GOT3 (cell line): ENCODE data around the gene GREB1.

Experiments used
- DNase-seq: peaks from one replicate; lab custom pipeline; 2025; ENCODE audit warnings: mixed read lengths; lab: John Stamatoyannopoulos, UW

Gene GREB1

DNA sequence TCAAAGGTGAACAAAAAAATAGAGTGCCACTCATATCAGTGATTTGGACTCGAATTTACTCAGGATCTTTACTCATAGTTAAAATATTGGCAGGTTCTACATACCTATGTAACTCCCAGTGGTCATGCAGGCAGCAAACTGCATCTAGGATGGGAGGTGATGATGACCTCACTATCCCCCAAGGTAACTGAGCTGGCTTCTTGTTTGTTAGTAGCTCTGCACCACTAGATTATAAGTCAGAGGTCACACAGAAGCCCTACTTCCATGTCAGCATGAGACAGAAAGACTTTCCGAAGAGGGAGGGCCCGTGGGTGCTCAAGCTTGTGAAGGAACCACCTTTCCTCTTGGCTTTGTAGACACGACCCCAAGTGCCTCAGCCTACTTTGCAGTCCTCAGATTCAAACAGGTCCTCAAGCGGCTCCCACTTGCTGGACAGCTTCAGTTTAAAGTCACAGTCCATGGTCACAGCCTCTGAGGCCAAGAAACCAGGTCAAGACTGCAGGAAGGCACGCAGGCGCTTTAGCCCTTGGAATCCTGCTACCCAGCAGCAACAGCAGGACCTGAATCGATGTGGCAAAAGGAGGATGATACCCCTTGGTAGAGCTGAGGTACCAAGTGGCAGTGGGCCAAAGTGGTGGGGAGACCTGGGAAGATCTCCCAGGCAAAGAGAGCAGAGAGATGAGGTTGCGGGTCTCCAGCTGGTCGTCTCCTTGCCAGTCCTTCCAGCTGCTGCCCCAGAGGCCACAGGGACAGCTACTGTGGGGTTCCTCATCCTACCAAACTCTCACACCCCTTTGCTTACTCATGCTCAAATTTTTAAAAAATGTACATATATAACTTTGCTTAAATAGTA is 131.9 kb downstream of the GREB1 start:
- no peak for DNase-seq

DNA sequence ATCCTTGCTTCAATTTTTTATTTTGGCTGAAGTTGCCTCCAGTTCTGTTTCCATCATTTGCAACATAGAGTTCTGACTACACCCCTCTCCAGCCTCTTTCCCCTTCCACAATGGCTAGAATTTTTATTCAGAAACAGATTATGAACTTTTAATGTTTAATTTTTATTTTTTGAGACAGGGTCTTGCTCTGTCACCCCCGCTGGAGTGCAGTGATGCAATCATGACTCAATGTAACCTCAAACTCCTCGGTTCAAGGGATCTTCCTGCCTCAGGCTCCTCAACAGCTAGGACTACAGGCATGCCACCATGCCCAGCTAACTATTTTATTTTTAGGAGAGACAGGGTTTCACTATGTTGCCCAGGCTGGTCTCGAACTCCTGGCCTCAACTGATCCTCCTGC is 133.3 kb downstream of the GREB1 start:
- DNase-seq = no peak

- no peak for DNase-seq
Observed at GRCh38 chr2:11667866-11668637, 134.2 kb downstream of the GREB1 start.

- DNase-seq = no peak
Observed at GRCh38 chr2:11669454-11670291, 135.8 kb downstream of the GREB1 start, which contains the start of gene NTSR2. TSS of gene NTSR2 (minus strand) at chr2:11670195. CDS start at chr2:11670129, 66 bp downstream.

DNA sequence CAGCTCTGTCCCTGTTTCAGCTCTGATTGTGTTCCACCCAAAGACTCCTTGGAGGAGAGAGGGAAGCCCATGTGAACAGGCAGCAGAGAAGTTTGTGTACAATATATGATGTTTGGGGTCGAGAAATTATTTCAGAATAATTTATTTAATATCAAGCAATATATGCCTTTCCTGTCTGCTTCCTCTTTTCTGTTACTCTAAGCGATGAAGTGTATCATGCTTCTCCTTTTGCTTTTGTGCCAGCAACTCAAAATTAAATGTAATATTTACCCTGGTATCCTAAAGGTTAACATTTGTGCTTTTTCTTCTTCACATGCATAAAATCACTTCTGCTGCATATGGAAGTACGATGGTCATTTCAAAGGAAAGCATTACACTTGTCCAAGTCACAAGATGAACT is 138.6 kb downstream of the GREB1 start:
- DNase-seq = no peak

DNA sequence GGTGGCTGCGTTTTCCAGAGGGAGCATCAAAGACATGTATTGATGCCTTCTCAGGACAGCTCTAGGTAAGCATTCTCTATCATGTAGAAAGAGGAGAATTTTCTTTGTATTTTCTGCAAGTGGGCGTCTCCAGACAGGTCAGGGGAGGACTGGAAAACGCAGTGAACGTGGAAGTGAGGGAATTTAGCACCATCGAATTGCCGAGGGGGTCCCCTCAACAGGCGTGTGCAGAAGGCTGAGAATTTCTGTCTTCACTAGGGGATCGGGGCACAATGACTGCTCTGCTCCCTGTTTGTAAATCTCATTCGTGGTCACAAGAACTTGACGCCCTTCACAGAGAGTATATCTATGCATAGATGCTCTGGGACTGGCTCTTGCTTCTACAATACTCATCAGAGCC is 141.1 kb downstream of the GREB1 start:
- no peak for DNase-seq

DNA sequence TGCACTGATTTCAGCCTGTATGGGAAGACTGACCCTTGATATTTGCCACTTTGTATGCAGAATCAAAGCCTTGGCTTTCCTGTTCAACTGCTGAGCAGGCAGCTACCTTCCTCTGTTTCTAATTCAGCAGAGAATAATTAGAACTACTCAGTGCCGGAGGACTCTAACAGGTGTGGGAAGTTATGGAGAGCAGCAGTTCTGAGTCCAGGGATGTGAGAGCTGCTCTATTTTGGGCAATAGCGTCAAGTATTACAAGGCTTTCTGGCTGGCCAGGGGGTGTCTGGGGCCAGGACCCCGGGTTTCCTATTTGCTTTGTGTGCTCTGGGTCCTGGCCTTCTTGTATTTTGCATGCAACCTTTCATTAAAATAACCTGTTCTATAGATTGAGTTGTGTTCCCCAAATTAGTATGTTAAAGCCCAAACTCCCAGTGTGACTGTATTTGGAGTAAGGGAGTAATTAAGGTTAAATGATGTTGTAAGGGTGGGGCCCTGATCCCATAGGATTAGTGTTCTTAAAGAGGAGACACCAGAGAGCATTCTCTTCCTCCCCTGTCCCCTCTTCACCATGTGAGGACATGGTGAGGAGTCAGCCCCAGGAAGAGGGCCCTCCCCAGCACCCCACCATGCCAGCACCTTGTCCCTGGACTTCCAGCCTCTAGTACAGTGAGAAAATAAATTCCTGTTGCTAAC is 141.7 kb downstream of the GREB1 start:
- no peak for DNase-seq

DNA sequence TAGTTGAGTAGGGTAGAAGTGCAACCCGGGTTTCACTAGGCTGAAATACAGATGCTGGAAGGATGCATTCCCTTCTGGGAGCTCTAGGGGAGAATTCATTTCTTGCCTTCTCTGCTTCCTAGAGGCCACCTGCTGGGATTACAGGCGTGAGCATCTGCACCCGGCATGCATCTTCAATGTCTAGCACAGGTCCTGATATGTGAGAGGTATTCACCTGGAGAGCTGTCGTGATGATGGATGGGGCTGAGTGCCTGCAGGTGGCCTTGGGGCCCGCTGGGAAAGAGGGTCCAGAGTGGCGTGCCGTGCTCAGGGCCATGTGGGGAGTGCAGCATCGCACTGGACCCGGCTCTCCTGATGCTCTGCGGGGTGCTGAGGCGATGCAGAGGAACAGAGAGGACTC is 142.8 kb downstream of the GREB1 start:
- no peak for DNase-seq

GRCh38 chr2:11677136-11678055 is 143.6 kb downstream of the GREB1 start:
- no peak for DNase-seq

GRCh38 chr2:11678306-11678960 is 144.6 kb downstream of the GREB1 start:
- DNase-seq = no peak

DNA sequence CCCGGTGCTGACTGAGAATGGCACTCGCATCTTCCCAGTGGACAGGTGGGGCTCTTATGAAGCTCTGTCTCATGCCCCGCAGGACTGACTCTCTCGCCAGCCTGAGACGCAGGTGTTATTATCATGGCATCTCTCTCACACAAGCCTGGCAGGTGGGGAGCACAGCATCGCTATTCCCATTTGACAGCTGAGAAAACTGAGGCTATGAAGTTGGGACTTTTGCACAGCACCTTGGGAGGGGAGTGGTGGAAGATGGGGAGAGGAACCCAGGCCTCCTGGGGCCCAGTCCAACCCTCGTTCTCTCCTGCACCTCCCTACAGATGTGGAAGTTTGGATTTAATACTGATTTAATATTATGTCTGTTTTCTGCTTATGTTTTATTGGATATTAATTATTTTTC is 145.2 kb downstream of the GREB1 start:
- DNase-seq = no peak

DNA sequence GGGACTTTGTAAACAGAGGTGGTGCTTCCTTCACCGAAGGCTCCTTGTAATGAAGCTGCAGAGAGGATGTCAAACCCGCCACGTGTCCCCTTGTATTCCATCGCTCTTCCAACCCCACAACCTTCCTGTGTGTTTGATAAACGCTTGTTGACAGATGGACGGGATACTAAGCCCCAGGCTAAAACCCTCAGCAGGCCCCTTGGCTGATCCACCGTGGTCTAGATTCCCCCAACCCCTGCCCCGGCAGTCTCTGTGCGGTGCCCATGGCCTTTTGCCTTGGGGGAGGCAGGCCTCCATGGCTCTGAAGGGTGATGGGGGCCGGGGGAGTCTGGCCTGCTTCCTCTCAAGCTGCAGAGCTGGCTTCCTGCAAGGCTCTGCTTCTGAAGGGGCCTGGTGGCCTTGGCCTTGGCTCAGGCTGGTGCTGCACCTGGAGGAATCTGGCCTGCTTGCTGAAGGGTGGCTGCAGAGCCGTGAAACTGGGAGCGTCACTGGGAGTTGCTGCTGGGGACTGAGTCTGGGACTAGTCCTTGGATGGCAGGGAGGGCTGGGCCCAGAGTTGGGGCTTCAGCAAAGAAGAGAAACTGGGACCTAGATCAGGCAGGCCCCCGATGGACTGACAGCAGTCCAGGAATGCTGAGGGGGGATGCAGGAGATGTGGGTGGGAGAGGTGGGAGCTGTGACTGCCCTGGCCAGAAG is 145.8 kb downstream of the GREB1 start:
- DNase-seq = no peak

- no peak for DNase-seq
Observed at GRCh38 chr2:11680182-11680900, 146.5 kb downstream of the GREB1 start.

DNA sequence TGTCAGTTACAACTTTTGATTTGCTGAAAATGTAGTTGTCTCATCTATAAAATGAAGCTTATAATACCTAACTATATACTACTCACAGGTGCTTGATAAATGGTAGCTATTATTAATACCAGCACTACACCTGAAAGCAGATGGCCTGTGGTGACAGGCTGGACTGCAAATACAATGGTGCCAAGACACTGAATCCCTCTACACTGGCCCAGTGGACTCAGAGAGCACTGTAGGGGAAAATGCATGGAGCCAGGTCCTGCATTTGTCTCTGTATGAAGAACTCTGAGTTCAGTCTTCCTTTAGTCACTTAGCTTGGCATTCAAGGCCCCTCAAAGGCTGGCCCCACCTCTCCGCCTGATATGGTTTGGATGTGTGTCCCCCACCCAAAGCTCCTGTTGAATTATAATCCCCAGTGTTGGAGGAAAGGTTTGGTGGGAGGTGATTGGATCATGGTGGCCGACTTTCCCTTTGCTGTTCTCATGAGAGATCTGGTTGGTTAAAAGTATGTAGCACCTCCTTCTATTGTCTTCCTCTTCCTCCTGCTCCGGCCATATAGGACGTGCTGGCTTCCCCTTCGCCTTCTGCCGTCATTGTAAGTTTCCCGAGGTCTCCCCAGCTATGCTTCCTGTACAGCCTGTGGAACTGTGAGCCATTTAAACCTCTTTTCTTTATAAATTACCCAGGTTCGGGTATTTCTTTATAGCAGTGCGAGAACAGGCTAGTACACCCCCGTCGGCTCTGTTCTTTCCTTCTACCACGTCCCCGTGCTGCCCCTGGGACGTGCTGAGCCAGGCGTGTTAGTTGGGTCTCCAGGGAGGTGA is 147.3 kb downstream of the GREB1 start:
- no peak for DNase-seq

DNA sequence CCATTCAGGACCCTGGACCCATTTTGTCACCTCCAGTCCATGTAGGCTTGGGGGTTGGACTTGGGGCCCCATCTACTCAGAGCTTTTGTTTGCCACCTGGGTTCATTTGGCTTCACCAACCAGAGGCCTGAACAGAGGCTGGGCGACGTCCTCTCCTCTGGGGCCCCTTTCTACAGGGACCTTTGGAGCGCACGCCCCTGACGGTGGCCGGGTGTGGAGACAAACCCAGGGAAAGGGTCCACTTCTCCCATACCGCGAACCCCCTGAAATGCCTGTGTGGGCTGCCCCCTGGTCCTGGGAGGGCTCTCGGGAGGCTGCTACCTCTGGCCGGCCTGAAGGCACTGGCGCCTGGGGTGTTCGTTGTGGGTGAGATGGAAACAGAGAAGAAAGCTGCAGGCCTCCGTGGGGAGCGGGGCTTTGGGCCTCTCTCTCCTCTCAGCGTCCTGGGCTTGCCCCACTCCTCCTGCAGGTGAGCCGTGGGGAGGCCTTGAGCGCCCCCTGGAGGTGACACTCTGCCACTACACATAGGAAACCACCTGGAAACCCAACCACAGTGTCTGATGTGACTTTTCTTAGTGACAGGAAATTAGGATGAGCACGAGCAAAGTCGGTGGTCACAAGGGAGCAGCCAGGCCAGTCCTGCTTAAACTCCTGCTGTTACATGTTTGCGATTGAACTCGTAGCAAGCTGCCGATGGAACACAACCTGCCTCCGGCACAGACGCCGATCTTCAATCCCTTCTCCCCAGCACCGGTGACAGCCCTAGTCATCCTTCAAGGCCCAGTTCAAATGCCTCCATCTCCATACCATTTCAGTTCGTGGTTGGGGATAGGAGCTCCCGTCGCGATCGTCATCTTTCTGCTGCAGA is 148.1 kb downstream of the GREB1 start:
- no peak for DNase-seq

DNA sequence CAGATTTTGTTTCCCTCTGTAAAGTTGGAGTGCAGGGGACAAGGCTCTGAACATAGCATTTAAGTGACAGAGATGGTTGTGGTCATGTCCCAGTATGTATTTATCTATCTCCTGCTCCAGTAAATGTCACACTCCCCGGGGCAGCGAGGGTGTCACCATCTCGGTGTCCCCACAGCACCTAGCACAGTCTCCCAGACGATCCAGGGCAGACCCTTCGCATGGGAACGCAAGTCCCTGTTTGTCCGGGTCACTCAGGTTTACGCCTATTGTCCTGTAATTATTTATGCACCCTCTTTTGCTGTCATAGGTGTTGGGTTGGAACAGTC is 148.7 kb downstream of the GREB1 start:
- no peak for DNase-seq

GRCh38 chr2:11683476-11683875 is 149.6 kb downstream of the GREB1 start:
- no peak for DNase-seq
